K562 (cell line): ENCODE data around the gene LAPTM5. TPM values are rescaled to one million over a fixed set of nuclear protein-coding genes. Genes with fewer than 3 reads are reported as not detected.

ENCODE experiments used
- CBX3 ChIP-seq, 2 experiments: IDR thresholded peaks; 1 replicate in 1 of 2; 2 replicates in 1 of 2; pipeline ENCODE4 v1.6.1; 2012; ENCODE audit warnings: inconsistent platforms in 2 of 2, low read length in 2 of 2, borderline replicate concordance in 1 of 2, control low read depth in 1 of 2
- CC2D1A ChIP-seq: fragments of 450-650 bp; IDR thresholded peaks from 2 replicates; pipeline ENCODE4 v1.6.1; 2017; ENCODE audit warnings: mild to moderate bottlenecking
- DACH1 ChIP-seq: fragments of 450-650 bp; IDR thresholded peaks from 2 replicates; pipeline ENCODE4 v1.6.1; 2018; ENCODE audit not compliant: partially characterized antibody
- EGR1 ChIP-seq: fragments of 450-650 bp; conservative IDR thresholded peaks from 2 replicates; pipeline ENCODE4 v1.6.1; 2017; ENCODE audit warnings: mild to moderate bottlenecking
- ELF2 ChIP-seq: fragments of 250-450 bp; sonication (Bioruptor Pico); IDR thresholded peaks from 2 replicates; pipeline ENCODE4 v1.5.0; 2021; ENCODE audit warnings: mild to moderate bottlenecking
- ELF4 ChIP-seq: fragments of 450-650 bp; formaldehyde crosslinking; IDR thresholded peaks from 2 replicates; pipeline ENCODE4 v1.4.0; 2022; ENCODE audit warnings: missing genetic modification characterization
- FOXA3 ChIP-seq, 2 experiments: fragments of 450-650 bp in 1 of 2; sonication (generic) in 1 of 2; formaldehyde crosslinking; IDR thresholded peaks in 1 of 2; conservative IDR thresholded peaks in 1 of 2; 2 replicates each; pipeline versions ENCODE4 v1.4.0 to v1.8.0; 2020 to 2022; ENCODE audit warnings: mild to moderate bottlenecking in 2 of 2, missing genetic modification reagents in 1 of 2
- HCFC1 ChIP-seq: IDR thresholded peaks from 2 replicates; pipeline ENCODE4 v1.6.1; 2012; ENCODE audit warnings: low read depth, low read length, improper control_type of control experiment
- KDM2B ChIP-seq: fragments of 250-450 bp; sonication (Bioruptor Pico); IDR thresholded peaks from 2 replicates; pipeline ENCODE4 v1.8.0; 2021; ENCODE audit warnings: mild to moderate bottlenecking, moderate library complexity
- MEF2D ChIP-seq: conservative IDR thresholded peaks from 2 replicates; pipeline ENCODE4 v1.6.1; 2016; ENCODE audit warnings: low read depth, missing genetic modification characterization, missing compliant biosample characterization
- NR2C2 ChIP-seq, 2 experiments: fragments of 200-800 bp in 1 of 2; sonication (Bioruptor generic) in 1 of 2; sonication (generic) in 1 of 2; formaldehyde crosslinking in 1 of 2; IDR thresholded peaks; 2 replicates each; pipeline versions ENCODE4 v1.6.1 to v1.8.0; 2016 to 2022; ENCODE audit warnings: mild to moderate bottlenecking in 1 of 2, missing compliant biosample characterization in 1 of 2, missing genetic modification characterization in 1 of 2, missing genetic modification reagents in 1 of 2
- PHF21A ChIP-seq: fragments of 450-650 bp; IDR thresholded peaks from 2 replicates; pipeline ENCODE4 v1.6.1; 2017; ENCODE audit warnings: low read depth, borderline replicate concordance
- PYGO2 ChIP-seq: fragments of 450-650 bp; IDR thresholded peaks from 2 replicates; pipeline ENCODE4 v1.6.1; 2016; ENCODE audit warnings: mild to moderate bottlenecking, missing genetic modification characterization, moderate library complexity, missing compliant biosample characterization
- RAD21 ChIP-seq, 2 experiments: fragments of 250-450 bp in 1 of 2; fragments of 450-650 bp in 1 of 2; sonication (Bioruptor Pico) in 1 of 2; formaldehyde crosslinking in 1 of 2; IDR thresholded peaks in 1 of 2; conservative IDR thresholded peaks in 1 of 2; 2 replicates each; pipeline versions ENCODE4 v1.4.0 to v1.8.0; 2020 to 2022; ENCODE audit warnings: mild to moderate bottlenecking in 2 of 2, moderate library complexity in 1 of 2
- RBFOX2 ChIP-seq: fragments of 200-400 bp; formaldehyde crosslinking; IDR thresholded peaks from 2 replicates; pipeline ENCODE4 v1.6.1; 2017; ENCODE audit warnings: low read depth, mild to moderate bottlenecking, low read length, moderate library complexity
- SIX5 ChIP-seq, 2 experiments: IDR thresholded peaks; 2 replicates each; pipeline ENCODE4 v1.6.1; 2011; ENCODE audit warnings: low read length in 2 of 2, borderline replicate concordance in 1 of 2, low read depth in 1 of 2, mild to moderate bottlenecking in 1 of 2, moderate library complexity in 1 of 2; ENCODE audit not compliant: insufficient read depth in 1 of 2
- TAF7 ChIP-seq: fragments of 450-650 bp; IDR thresholded peaks from 2 replicates; pipeline ENCODE4 v1.6.1; 2016; ENCODE audit warnings: missing genetic modification characterization, missing compliant biosample characterization
- TCF7 ChIP-seq: sonication (generic); IDR thresholded peaks from 2 replicates; pipeline ENCODE4 v1.6.1; 2016; ENCODE audit warnings: antibody characterized with exemption, borderline replicate concordance
- THRAP3 ChIP-seq: fragments of 450-650 bp; IDR thresholded peaks from 2 replicates; pipeline ENCODE4 v1.6.1; 2016; ENCODE audit warnings: mild to moderate bottlenecking, inconsistent platforms, borderline replicate concordance
- ZNF253 ChIP-seq: fragments of 250-450 bp; sonication (Bioruptor Pico); conservative IDR thresholded peaks from 2 replicates; pipeline ENCODE4 v1.6.1; 2021; ENCODE audit warnings: mild to moderate bottlenecking
- ZNF695 ChIP-seq: fragments of 450-650 bp; formaldehyde crosslinking; IDR thresholded peaks from 2 replicates; pipeline ENCODE4 v1.4.0; 2020; ENCODE audit warnings: mild to moderate bottlenecking, moderate library complexity
- polyA plus RNA-seq, 8 experiments: library from polyadenylated mRNA; depleted of rRNA in 4 of 8; stranded (reverse) in 5 of 8; unstranded in 3 of 8; fragments of >200 nt; fragmentation: Nextera tagmentation in 2 of 8; fragmentation: Illumina TruSeq in 1 of 8; extraction: Ambion mirVana in 2 of 8; extraction: Trizol in 1 of 8; gene quantifications; 2 replicates each; pipeline versions ENCODE4 v1.2.1 to v1.2.3, GENCODE V29; 2011 to 2014; ENCODE audit warnings: inconsistent platforms in 1 of 8, missing spikeins in 1 of 8
- total RNA-seq, 7 experiments: library from RNA; depleted of rRNA in 6 of 7; stranded (reverse); fragments of >200 nt in 6 of 7; fragmentation: Illumina TruSeq in 2 of 7; extraction: Trizol in 2 of 7; gene quantifications; 2 replicates each; pipeline versions ENCODE4 v1.2.1 to v1.2.3, GENCODE V29; 2011 to 2021; ENCODE audit warnings: low replicate concordance in 1 of 7
- TF ChIP-seq, protein P1 (sequence below): fragments of 450-650 bp; formaldehyde crosslinking; IDR thresholded peaks from 2 replicates; pipeline ENCODE4 v1.4.0; 2022; ENCODE audit warnings: mild to moderate bottlenecking, moderate library complexity
- TF ChIP-seq, protein P2 (sequence below): sonication (generic); formaldehyde crosslinking; IDR thresholded peaks from 2 replicates; pipeline ENCODE4 v1.8.0; 2022; ENCODE audit warnings: mild to moderate bottlenecking, low read depth, missing genetic modification reagents
- TF ChIP-seq, protein P3 (sequence below): sonication (generic); formaldehyde crosslinking; IDR thresholded peaks from 2 replicates; pipeline ENCODE4 v1.8.1; 2023; ENCODE audit warnings: mild to moderate bottlenecking, missing genetic modification reagents

The LAPTM5 gene
- total and polyA plus RNA-seq, 9 of the 15 experiments (the other 6 are each of a cell fraction or from before 2014, with no cell fraction given): 2.4 to 47.3 (median 20.3) TPM

DNA sequence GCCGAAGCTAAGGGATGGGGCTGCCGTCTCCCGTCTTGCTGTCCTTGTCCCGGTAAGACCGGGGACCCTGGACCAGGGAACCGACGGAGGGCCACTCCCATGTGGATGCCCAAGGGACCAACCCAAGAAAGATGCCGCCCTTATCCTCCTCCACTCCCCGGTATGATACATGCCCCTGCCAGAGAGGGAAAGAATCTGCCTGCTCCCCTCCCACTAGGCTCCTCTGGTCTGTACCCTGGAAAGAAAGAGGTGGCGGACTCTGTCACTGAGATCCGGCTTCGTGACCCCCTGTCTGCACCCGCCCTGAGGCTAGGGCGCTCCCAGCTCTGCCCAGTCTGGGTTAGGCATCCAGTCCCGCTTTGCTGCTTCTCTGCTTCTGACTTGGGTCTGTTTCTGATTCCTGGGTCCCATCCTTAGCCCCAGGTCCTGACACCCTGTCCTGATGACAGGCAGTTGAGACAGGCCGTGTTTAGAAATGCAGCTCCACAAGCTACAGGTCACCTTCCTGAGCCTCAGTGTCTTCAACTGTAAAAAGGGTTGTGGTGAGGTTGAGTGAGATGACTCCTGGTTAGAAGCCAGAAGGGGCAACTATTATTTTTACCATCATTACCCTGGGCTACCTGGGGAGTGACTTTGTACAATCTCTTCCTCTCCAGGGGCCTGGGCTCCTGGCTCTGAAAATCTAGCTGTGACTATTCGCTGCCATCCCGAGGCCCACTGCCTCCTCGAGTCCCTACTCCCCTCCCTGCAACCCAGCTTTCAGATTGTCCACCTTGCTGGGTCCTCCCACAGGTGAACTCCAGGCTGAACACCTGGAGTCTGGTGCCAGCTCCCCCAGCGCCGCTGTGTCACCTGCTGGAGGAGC lies 37.9 kb downstream of the LAPTM5 start (continued):
- TF ChIP-seq MEF2D (no peak), RAD21 (CRISPR knock-in tag; conservative IDR thresholded peaks at IDR 0.05 in 1 of 2, IDR thresholded peaks at IDR 0.05 in 1 of 2) (peak in 1 of 2 experiments; percentile 15; a peak in 1 of 4 replicates), SIX5 (IDR thresholded peaks at IDR 0.05; ENCODE audit: borderline replicate concordance in 1 of 2, insufficient read depth in 1 of 2, low read depth in 1 of 2, low read length in 2 of 2) (no peak), HCFC1 (no peak), CC2D1A (peak; percentile 95), CBX3 (IDR thresholded peaks at IDR 0.05; ENCODE audit: borderline replicate concordance in 1 of 2, low read length in 2 of 2) (no peak), RBFOX2 (0 out of 2 replicates have a peak, but pooled peaks have one; percentile 62), DACH1 (peak; percentile 6), TAF7 (tag) (no peak), NR2C2 (CRISPR knock-in tag; IDR thresholded peaks at IDR 0.05) (no peak), NR2C2 (tag; IDR thresholded peaks at IDR 0.05) (peak; percentile 75; the same call in 1 of the 2 replicates), ZNF253 (CRISPR knock-in tag) (no peak), PYGO2 (tag) (no peak), ELF2 (CRISPR knock-in tag) (peak; percentile 53; the same call in 1 of the 2 replicates), EGR1 (no peak), TCF7 (no peak), ZNF695 (CRISPR knock-in tag) (0 out of 2 replicates have a peak, but pooled peaks have one; percentile 37), THRAP3 (0 out of 2 replicates have a peak, but pooled peaks have one; percentile 32), FOXA3 (CRISPR knock-in tag; conservative IDR thresholded peaks at IDR 0.05 in 1 of 2, IDR thresholded peaks at IDR 0.05 in 1 of 2) (peak in 1 of 2 experiments; percentile 66; a peak in 2 of 4 replicates), KDM2B (no peak), ELF4 (peak; percentile 62; the same call in 1 of the 2 replicates), PHF21A (0 out of 2 replicates have a peak, but pooled peaks have one; percentile 1)
- TF ChIP-seq, protein P1, sequence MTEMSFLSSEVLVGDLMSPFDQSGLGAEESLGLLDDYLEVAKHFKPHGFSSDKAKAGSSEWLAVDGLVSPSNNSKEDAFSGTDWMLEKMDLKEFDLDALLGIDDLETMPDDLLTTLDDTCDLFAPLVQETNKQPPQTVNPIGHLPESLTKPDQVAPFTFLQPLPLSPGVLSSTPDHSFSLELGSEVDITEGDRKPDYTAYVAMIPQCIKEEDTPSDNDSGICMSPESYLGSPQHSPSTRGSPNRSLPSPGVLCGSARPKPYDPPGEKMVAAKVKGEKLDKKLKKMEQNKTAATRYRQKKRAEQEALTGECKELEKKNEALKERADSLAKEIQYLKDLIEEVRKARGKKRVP: peak; percentile 53; the same call in 1 of the 2 replicates
- TF ChIP-seq, protein P2, sequence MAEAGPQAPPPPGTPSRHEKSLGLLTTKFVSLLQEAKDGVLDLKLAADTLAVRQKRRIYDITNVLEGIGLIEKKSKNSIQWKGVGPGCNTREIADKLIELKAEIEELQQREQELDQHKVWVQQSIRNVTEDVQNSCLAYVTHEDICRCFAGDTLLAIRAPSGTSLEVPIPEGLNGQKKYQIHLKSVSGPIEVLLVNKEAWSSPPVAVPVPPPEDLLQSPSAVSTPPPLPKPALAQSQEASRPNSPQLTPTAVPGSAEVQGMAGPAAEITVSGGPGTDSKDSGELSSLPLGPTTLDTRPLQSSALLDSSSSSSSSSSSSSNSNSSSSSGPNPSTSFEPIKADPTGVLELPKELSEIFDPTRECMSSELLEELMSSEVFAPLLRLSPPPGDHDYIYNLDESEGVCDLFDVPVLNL (CRISPR knock-in tag): 0 out of 2 replicates have a peak, but pooled peaks have one; percentile 42
- TF ChIP-seq, protein P3, sequence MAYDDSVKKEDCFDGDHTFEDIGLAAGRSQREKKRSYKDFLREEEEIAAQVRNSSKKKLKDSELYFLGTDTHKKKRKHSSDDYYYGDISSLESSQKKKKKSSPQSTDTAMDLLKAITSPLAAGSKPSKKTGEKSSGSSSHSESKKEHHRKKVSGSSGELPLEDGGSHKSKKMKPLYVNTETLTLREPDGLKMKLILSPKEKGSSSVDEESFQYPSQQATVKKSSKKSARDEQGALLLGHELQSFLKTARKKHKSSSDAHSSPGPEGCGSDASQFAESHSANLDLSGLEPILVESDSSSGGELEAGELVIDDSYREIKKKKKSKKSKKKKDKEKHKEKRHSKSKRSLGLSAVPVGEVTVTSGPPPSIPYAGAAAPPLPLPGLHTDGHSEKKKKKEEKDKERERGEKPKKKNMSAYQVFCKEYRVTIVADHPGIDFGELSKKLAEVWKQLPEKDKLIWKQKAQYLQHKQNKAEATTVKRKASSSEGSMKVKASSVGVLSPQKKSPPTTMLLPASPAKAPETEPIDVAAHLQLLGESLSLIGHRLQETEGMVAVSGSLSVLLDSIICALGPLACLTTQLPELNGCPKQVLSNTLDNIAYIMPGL (CRISPR knock-in tag): no peak
